ENCODE data around the gene PTPRK.

The PTPRK gene

DNA sequence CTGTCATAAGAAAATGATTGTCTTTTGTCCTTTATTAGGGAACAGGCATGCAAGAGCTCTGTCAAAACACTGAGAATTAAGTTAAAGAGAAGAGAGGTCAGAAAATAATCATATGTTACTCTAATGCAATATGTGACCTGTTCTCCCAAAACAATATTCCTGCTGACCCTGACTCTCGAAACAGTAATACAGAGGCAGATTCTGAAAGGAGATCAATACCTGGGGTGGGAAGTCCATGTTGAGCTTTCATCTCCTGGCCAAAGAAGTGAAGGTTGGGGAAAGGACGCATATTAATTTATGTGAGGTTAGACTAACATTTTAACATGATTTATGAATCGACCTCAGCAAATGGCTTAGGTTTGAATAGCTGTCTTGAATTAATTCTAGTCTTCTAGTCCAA lies 243.0 kb downstream of the PTPRK start:
- no peak for DNase-seq

DNA sequence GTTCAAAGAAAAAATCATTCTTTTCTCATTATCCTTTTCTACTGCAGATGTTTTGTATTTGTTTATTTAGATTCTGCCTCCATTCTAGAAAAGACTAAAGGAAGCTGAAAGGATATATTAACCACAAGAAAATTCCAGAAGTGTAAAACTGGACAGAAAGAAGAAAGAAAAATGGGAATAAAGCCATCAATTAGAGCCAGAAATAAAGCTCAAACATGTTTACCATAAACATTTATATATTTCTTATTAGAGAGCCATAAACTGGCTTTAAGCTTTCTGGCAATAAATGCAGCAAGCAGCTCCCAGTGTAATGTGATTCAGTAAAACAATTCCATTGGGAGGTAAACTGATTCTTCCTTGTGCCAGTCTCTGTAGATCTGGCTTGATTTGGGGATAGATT lies 244.1 kb downstream of the PTPRK start:
- DNase-seq = no peak

DNA sequence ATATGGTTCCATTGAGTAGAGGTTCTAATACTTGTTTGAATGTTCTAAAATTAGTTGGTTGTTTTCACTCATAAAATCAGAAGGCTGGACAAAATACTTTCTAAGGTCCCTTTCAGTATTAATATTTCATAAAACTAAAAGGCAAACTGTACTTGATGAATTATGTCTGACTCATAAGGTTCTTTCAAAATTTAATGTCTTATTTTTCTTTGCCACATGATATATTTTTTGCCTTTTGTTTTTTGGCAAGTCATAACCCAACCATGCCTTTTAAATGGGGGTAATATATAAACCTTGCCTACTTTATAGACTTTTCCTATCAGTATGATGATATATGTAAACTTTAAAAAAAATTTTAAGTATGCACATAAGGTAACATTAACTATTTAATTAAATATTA lies 244.7 kb downstream of the PTPRK start:
- DNase-seq = no peak

GRCh38 chr6:128275030-128275429 lies 245.4 kb downstream of the PTPRK start:
- DNase-seq = no peak

GRCh38 chr6:128271527-128271926 lies 248.9 kb downstream of the PTPRK start:
- DNase-seq = no peak

- no peak for DNase-seq
Observed at GRCh38 chr6:128271011-128271410, 249.4 kb downstream of the PTPRK start.

DNA sequence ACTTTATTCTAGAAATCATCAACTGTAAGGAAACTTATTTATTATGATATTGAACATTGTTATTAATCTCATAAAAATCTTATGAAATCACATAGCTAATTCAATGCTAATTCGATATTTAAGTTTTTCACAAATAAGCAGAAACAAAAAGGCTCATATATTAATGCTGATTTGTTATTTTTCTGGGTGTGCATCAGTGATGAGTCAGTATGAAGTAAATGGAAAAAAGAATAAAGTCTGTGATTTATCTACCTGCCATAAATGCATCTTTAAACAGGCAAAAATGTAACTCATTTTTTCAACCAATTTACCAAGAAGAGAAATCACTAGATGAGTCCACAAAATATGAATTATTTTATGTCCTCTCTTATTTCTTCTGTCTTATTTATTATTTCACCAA lies 253.5 kb downstream of the PTPRK start:
- no peak for DNase-seq

GRCh38 chr6:128265706-128266105 lies 254.7 kb downstream of the PTPRK start:
- DNase-seq = no peak

GRCh38 chr6:128259730-128260685 lies 260.4 kb downstream of the PTPRK start:
- DNase-seq = no peak

DNA sequence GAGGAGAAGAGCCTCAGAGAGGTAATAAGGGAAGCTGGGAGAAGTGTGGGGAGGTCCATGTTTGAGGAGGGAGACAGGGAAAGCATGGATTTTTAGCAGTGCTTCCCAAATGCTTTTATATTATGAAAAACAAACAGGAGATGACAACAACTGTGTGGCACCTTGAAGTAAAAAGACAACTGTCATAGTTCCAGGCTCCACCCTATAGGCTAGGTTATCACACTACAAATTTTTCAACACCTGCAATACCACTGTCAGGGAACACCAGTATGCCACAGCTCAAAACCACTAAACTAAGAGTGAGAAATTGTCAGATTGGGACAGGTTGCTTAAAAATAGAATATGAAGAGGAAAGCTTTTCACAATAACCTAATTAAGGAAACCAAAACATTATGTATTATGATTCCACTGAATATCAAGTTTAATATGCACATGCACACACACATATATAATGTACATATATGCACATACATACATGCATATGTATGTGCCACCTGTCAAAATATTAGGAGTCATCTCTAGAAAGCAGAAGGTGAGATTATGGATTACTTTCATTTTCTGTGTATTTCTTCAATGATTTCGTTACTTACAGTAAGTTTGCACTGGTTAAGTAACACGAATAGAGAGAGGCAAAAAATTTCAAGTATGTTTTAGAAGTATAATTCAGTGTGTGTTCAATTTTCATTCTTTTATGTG lies 261.2 kb downstream of the PTPRK start:
- no peak for DNase-seq

DNA sequence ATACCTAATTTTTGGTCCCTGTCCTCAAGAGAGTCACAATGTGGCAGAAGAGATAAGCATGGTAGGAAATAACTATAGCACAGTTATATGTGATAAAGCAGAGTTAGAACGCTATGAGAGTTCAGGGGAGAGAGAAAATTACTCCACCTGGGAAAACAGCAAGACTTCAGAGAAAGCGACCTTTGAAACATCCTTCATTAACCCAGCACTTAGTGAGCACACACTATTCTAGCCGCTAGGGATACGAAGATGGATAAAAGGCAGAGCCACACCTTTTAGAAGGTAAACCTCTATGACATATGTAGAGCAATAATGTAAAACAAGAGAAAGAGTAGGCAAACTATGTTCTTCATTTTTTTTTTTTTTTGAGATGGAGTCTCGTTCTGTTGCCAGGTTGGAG lies 264.3 kb downstream of the PTPRK start:
- DNase-seq = no peak

- DNase-seq = no peak
Observed at GRCh38 chr6:128252341-128253176, 267.8 kb downstream of the PTPRK start.

GRCh38 chr6:128251445-128252340 lies 268.7 kb downstream of the PTPRK start:
- no peak for DNase-seq

DNA sequence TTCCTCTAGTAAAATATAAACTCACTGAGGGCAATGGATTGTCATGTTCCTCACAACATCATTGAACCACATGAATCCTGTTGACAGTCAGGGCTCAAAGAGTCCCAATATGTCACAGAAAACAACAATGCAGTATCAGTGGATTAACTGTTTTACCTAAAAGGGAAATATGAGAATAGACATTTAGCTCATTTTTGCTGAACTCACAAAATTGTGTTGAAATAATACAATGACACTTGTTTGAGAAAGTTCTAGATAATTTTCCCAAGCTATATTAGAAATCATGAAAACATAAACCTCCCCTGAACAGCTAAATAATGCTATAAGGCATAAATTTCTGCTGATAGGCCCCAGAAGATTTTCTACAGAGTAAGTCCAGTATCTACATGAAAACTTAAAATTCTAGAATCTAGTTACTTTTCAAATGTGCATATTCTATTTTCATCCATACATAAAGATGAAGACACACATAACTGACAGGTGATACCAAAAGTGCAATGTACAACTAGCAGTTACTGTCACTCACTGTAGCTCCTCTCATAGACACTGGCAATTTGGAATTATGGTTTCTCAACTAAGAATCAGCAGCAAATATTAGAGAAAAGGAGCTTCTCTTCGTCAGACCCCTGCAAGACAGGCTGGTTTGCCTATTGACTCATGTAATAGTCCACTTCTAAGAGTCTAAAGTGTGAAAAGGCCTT lies 269.9 kb downstream of the PTPRK start:
- no peak for DNase-seq

- no peak for DNase-seq
Observed at GRCh38 chr6:128249429-128249828, 271.0 kb downstream of the PTPRK start.

GRCh38 chr6:128246472-128247260 lies 273.7 kb downstream of the PTPRK start:
- no peak for DNase-seq

- no peak for DNase-seq
Observed at GRCh38 chr6:128244751-128245405, 275.5 kb downstream of the PTPRK start.

- DNase-seq = no peak
Observed at GRCh38 chr6:128242765-128243403, 277.5 kb downstream of the PTPRK start.

- no peak for DNase-seq
Observed at GRCh38 chr6:128241216-128241615, 279.2 kb downstream of the PTPRK start.

GRCh38 chr6:128240024-128240428 lies 280.4 kb downstream of the PTPRK start:
- DNase-seq = no peak

Data from CD4-positive, alpha-beta T cell treated with Interferon gamma for 1 hour (primary cell).